Daoy (cell line): ENCODE data around the gene PLEKHG5. TPM values are rescaled to one million over a fixed set of nuclear protein-coding genes. Genes with fewer than 3 reads are reported as not detected.

ENCODE experiments used
- DNase-seq: peaks from one replicate; pipeline ENCODE4 v3.0.0-alpha.2; 2015; ENCODE audit warnings: low read depth
- total RNA-seq: library from RNA; depleted of rRNA; stranded (reverse); fragments of >200 nt; shearing (Covaris generic); gene quantifications from 2 replicates; pipeline ENCODE4 v1.2.3, GENCODE V29; 2014; rRNA removed

Gene PLEKHG5
- total RNA-seq, 1 experiment from 2014 or later: 8.4 TPM

DNA sequence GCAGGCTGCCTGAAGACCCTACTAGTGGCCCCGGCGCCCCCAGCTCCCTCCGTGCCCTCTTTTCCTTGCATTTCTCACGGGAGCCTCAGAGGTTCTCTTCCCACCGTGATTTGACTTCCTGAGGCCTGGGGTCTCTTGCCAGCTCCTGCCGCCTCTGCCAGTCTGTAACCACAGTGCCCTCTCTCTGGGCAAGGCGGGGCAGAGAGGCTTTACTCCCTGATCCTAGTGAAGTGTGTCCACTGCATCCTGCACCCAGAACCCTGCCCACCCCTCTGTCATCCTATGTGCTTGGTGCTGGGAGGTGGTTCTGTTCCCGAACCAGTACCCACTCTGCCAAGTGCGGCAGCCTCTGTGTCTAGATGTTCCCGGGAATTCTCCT is 64.5 kb downstream of the PLEKHG5 start:
- DNase-seq: no peak

GRCh38 chr1:6426277-6426971 is 65.0 kb downstream of the PLEKHG5 start:
- DNase-seq: no peak

DNA sequence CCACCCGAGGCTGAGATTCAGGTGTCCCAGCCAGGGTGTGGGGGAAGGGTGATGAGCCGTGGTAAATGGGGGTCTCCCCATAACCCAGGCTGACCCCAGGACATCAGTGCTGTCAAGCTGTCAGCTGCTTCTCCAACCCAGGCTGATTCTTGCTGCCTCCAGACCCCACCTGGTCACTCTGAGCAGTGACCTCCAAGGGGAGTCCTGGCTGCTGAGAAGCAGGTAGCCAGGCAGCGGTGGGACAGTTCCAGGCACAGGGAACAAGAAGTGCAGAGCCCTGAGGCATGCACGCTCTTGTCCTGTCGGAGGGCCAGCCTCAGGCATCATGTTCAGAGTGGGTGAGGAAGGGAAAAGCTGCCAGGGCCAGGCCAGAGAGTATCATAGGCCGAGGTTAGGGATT is 65.8 kb downstream of the PLEKHG5 start:
- DNase-seq: no peak

DNA sequence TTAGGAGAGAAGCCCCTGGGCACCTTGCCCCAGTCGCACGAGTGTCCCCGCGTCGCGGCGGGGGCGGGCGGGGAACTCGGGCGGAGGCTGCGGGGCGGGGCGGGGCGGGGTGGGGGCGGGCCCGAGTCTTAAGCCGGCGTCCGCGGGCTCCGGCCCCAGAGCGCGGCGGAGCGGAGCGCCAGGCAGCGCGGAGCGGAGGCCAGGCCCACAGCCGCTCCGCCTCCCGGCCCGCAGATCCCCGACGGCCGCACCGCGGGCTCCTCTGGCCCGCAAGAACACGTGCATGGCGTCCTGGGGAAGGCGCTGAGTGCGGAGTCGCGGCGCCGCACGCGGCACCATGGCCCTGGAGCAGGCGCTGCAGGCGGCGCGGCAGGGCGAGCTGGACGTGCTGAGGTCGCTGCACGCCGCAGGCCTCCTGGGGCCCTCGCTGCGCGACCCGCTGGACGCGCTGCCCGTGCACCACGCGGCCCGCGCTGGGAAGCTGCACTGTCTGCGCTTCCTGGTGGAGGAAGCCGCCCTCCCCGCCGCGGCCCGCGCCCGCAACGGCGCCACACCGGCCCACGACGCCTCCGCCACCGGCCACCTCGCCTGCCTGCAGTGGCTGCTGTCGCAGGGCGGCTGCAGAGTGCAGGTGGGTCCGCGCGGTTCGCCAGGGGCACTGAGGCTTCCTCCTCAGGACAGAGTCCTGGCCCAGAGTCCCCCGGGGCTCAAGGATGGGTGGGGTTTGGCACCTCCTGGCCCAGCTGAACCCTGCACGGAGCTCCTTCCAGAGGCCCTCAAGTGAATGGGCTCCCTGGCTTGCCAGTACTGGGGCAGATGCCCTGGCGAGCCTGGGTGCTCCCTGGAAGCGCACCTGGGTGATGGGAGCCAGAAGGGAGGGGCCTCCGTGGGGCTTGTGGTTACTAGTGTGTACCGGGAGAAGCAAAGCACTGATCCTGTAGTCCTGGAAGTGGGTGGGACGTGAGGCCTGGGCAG is 66.6 kb downstream of the PLEKHG5 start, which contains the start of gene ESPN:
Gene ESPN (plus strand): TSS at position 158 of the 975 bp plus-strand sequence. CDS start 180 bp downstream, at position 338.
- DNase-seq: no peak

- DNase-seq: no peak
These were observed 67.4 kb downstream of the PLEKHG5 start for GRCh38 chr1:6424000-6424565.

- DNase-seq: peak; percentile 84
These were observed 68.0 kb downstream of the PLEKHG5 start for GRCh38 chr1:6423321-6423999.

- DNase-seq: no peak
These were observed 70.2 kb downstream of the PLEKHG5 start for GRCh38 chr1:6421266-6421665.

DNA sequence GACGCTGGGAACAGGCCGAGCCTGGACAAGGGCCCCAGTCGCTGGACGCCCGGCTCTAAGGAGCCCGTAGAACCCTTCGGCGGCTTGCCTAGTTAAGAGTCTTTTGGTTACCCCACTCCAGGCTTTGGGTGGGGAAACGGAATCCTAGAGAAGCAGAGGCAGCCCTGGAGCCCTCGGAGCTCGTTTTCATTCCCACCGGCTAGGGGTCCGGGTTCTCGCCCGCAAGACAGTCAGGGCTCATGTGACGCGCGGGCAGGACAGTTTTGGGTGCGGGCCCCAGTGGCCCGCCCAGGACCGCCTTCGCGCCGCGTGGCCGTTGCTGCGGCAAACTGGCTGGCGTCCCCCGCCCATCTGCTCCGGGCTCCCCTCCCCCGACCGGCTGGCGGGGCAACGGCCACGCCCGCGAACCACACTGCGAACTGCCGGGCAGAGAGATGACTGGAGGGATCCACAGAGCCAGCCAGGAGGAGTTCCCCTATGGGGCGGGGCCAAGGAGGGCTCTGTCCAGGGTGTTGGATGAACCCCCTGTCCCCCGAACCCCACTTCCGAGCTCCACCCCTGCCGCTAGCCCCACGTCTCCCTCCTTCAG is 70.9 kb downstream of the PLEKHG5 start:
- no peak for DNase-seq

GRCh38 chr1:6419804-6420453 is 71.5 kb downstream of the PLEKHG5 start, which contains the start of gene HES2:
TSS of gene HES2 (minus strand) at chr1:6419919. CDS start at chr1:6419820, 99 bp downstream.
- DNase-seq: peak; percentile 48

- DNase-seq: peak; percentile 35
These were observed 72.1 kb downstream of the PLEKHG5 start for GRCh38 chr1:6419397-6419803.

GRCh38 chr1:6418668-6419396 is 72.6 kb downstream of the PLEKHG5 start:
- DNase-seq: no peak

- DNase-seq: no peak
These were observed 73.4 kb downstream of the PLEKHG5 start for GRCh38 chr1:6417961-6418667.

Other genes with a start within 250 kb of the PLEKHG5 start
- gene HES3, start 247.5 kb downstream of the PLEKHG5 start, total RNA-seq: not detected in 2 replicates
- 3.0 and 6.3 TPM in 2 replicates for gene GPR153, start 230.6 kb downstream of the PLEKHG5 start, total RNA-seq
- 41.9 and 45.1 TPM in 2 replicates for gene ACOT7, start 97.9 kb downstream of the PLEKHG5 start, total RNA-seq
- 0.27 TPM in 1 of 2 replicates, not detected in the other for gene HES2, start 71.7 kb downstream of the PLEKHG5 start, total RNA-seq
- gene ESPN, start 66.9 kb downstream of the PLEKHG5 start, total RNA-seq: not detected in 2 replicates
- gene TNFRSF25, start 25.5 kb downstream of the PLEKHG5 start, total RNA-seq: 2.0 and 3.5 TPM in 2 replicates
- 29.9 and 42.1 TPM in 2 replicates for gene NOL9, start 62.8 kb upstream of the PLEKHG5 start, total RNA-seq
- gene TAS1R1, start 63.6 kb upstream of the PLEKHG5 start, total RNA-seq: not detected in 2 replicates
- 18.9 and 19.7 TPM in 2 replicates for gene ZBTB48, start 88.3 kb upstream of the PLEKHG5 start, total RNA-seq
- gene KLHL21, start 111.2 kb upstream of the PLEKHG5 start, total RNA-seq: 48.2 and 48.7 TPM in 2 replicates
- 13.6 and 17.0 TPM in 2 replicates for gene PHF13, start 122.1 kb upstream of the PLEKHG5 start, total RNA-seq
- gene THAP3, start 133.2 kb upstream of the PLEKHG5 start, total RNA-seq: 14.9 and 27.2 TPM in 2 replicates
- 45.7 and 48.3 TPM in 2 replicates for gene DNAJC11, start 210.1 kb upstream of the PLEKHG5 start, total RNA-seq